Hepatocyte (in vitro differentiated cells): ENCODE measurements around the gene OPCML.

Source experiments
- EZH2 ChIP-seq: fragments of 200-600 bp; sonication (generic); IDR thresholded peaks from 2 replicates; pipeline ENCODE4 v1.6.1; 2016; ENCODE audit warnings: antibody characterized with exemption, mild to moderate bottlenecking, borderline replicate concordance
- TF ChIP-seq, protein P1 (sequence below): fragments of 200-600 bp; sonication (generic); IDR thresholded peaks from 2 replicates; pipeline ENCODE4 v1.5.1; 2016; ENCODE audit warnings: antibody characterized with exemption, mild to moderate bottlenecking; ENCODE audit not compliant: poor library complexity

- TF ChIP-seq, protein P1, sequence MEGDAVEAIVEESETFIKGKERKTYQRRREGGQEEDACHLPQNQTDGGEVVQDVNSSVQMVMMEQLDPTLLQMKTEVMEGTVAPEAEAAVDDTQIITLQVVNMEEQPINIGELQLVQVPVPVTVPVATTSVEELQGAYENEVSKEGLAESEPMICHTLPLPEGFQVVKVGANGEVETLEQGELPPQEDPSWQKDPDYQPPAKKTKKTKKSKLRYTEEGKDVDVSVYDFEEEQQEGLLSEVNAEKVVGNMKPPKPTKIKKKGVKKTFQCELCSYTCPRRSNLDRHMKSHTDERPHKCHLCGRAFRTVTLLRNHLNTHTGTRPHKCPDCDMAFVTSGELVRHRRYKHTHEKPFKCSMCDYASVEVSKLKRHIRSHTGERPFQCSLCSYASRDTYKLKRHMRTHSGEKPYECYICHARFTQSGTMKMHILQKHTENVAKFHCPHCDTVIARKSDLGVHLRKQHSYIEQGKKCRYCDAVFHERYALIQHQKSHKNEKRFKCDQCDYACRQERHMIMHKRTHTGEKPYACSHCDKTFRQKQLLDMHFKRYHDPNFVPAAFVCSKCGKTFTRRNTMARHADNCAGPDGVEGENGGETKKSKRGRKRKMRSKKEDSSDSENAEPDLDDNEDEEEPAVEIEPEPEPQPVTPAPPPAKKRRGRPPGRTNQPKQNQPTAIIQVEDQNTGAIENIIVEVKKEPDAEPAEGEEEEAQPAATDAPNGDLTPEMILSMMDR = no peak
- no peak for TF ChIP-seq EZH2
Observed at GRCh38 chr11:132414451-132414850, 1117.8 kb downstream of the OPCML start.
